Measurements from ENCODE around the gene PLEKHA7.
A peak's percentile ranks its signal among the peaks of the same experiment; 100 is the strongest.

PLEKHA7 gene

GRCh38 chr11:17008099-17008498 lies 6.1 kb downstream of the PLEKHA7 start:
- Histone ChIP-seq H3K36me3 (ENCODE audit: low read depth) (no peaks in the 10 kb centered on the region), H3K9me3 (ENCODE audit: severe bottlenecking) (no peaks in the 10 kb centered on the region), H3K4me1 (ENCODE audit: insufficient read depth, poor library complexity, severe bottlenecking) (peaks cover 13% of the 10 kb centered on the region), H3K27ac (ENCODE audit: poor library complexity, severe bottlenecking) (no peak overlapping the region), H3K27me3 (ENCODE audit: insufficient read depth, poor library complexity, severe bottlenecking) (no peaks in the 10 kb centered on the region), H3K4me3 (ENCODE audit: severe bottlenecking) (no peak overlapping the region)
- ATAC-seq (ENCODE audit: low read depth): no peak
- TF ChIP-seq CTCF (IDR thresholded peaks at IDR 0.05; ENCODE audit: poor library complexity, severe bottlenecking): no peak
- no peak for DNase-seq (ENCODE audit: low spot score)

- no peak for DNase-seq (ENCODE audit: low spot score)
Measured at GRCh38 chr11:17005646-17006045, 8.6 kb downstream of the PLEKHA7 start.

GRCh38 chr11:17004486-17005148 lies 9.6 kb downstream of the PLEKHA7 start:
- no peaks in the 10 kb centered on the region for H3K36me3 ChIP-seq (ENCODE audit: low read depth)
- no peak overlapping the region for H3K4me3 ChIP-seq (ENCODE audit: severe bottlenecking)
- DNase-seq (ENCODE audit: low spot score) (no peak), ATAC-seq (ENCODE audit: low read depth) (peak; percentile 43; the same call in 1 of the 3 replicates)
- no peaks in the 10 kb centered on the region for H3K27me3 ChIP-seq (ENCODE audit: insufficient read depth, poor library complexity, severe bottlenecking)
- TF ChIP-seq CTCF (IDR thresholded peaks at IDR 0.05; ENCODE audit: poor library complexity, severe bottlenecking): no peak
- no peaks in the 10 kb centered on the region for H3K9me3 ChIP-seq (ENCODE audit: severe bottlenecking)
- H3K27ac ChIP-seq (ENCODE audit: poor library complexity, severe bottlenecking): no peak overlapping the region
- peaks cover 11% of the 10 kb centered on the region for H3K4me1 ChIP-seq (ENCODE audit: insufficient read depth, poor library complexity, severe bottlenecking)

More at GRCh38 chr11:17005646-17006045, 8.6 kb downstream of the PLEKHA7 start:
- H3K4me3 ChIP-seq (ENCODE audit: severe bottlenecking): no peak overlapping the region
- no peak overlapping the region for H3K27ac ChIP-seq (ENCODE audit: poor library complexity, severe bottlenecking)
- no peaks in the 10 kb centered on the region for H3K36me3 ChIP-seq (ENCODE audit: low read depth)
- H3K9me3 ChIP-seq (ENCODE audit: severe bottlenecking): no peaks in the 10 kb centered on the region
- no peaks in the 10 kb centered on the region for H3K27me3 ChIP-seq (ENCODE audit: insufficient read depth, poor library complexity, severe bottlenecking)
- peaks cover 5% of the 10 kb centered on the region for H3K4me1 ChIP-seq (ENCODE audit: insufficient read depth, poor library complexity, severe bottlenecking)
- no peak for TF ChIP-seq CTCF (IDR thresholded peaks at IDR 0.05; ENCODE audit: poor library complexity, severe bottlenecking)
- no peak for ATAC-seq (ENCODE audit: low read depth)

GRCh38 chr11:17003426-17003825 lies 10.8 kb downstream of the PLEKHA7 start:
- no peak overlapping the region for H3K4me3 ChIP-seq (ENCODE audit: severe bottlenecking)
- DNase-seq (ENCODE audit: low spot score): no peak
- no peaks in the 10 kb centered on the region for H3K9me3 ChIP-seq (ENCODE audit: severe bottlenecking)
- no peaks in the 10 kb centered on the region for H3K27me3 ChIP-seq (ENCODE audit: insufficient read depth, poor library complexity, severe bottlenecking)
- ATAC-seq (ENCODE audit: low read depth): no peak
- no peaks in the 10 kb centered on the region for H3K36me3 ChIP-seq (ENCODE audit: low read depth)
- no peak for TF ChIP-seq CTCF (IDR thresholded peaks at IDR 0.05; ENCODE audit: poor library complexity, severe bottlenecking)
- H3K27ac ChIP-seq (ENCODE audit: poor library complexity, severe bottlenecking): no peak overlapping the region
- H3K4me1 ChIP-seq (ENCODE audit: insufficient read depth, poor library complexity, severe bottlenecking): peaks cover 11% of the 10 kb centered on the region

GRCh38 chr11:17002543-17002942 lies 11.7 kb downstream of the PLEKHA7 start:
- Histone ChIP-seq H3K9me3 (ENCODE audit: severe bottlenecking) (no peaks in the 10 kb centered on the region), H3K4me3 (ENCODE audit: severe bottlenecking) (no peak overlapping the region), H3K27ac (ENCODE audit: poor library complexity, severe bottlenecking) (no peak overlapping the region), H3K4me1 (ENCODE audit: insufficient read depth, poor library complexity, severe bottlenecking) (peaks cover 11% of the 10 kb centered on the region), H3K27me3 (ENCODE audit: insufficient read depth, poor library complexity, severe bottlenecking) (no peaks in the 10 kb centered on the region), H3K36me3 (ENCODE audit: low read depth) (no peaks in the 10 kb centered on the region)
- DNase-seq (ENCODE audit: low spot score): no peak
- no peak for TF ChIP-seq CTCF (IDR thresholded peaks at IDR 0.05; ENCODE audit: poor library complexity, severe bottlenecking)
- ATAC-seq (ENCODE audit: low read depth): no peak
